HL-60/S4 treated with retinoic acid at 250 ng/mL for 4 days and 3 days (cell line): ENCODE measurements around the gene ZNF829.

Experiments
- in situ Hi-C: fragments of 300-500 bp; cut with MboI; formaldehyde crosslinking; loops from 2 replicates; pipeline ENCODE4 v1.7.0; 2022; ENCODE audit warnings: low sequenced_read_pairs

Gene ZNF829

DNA sequence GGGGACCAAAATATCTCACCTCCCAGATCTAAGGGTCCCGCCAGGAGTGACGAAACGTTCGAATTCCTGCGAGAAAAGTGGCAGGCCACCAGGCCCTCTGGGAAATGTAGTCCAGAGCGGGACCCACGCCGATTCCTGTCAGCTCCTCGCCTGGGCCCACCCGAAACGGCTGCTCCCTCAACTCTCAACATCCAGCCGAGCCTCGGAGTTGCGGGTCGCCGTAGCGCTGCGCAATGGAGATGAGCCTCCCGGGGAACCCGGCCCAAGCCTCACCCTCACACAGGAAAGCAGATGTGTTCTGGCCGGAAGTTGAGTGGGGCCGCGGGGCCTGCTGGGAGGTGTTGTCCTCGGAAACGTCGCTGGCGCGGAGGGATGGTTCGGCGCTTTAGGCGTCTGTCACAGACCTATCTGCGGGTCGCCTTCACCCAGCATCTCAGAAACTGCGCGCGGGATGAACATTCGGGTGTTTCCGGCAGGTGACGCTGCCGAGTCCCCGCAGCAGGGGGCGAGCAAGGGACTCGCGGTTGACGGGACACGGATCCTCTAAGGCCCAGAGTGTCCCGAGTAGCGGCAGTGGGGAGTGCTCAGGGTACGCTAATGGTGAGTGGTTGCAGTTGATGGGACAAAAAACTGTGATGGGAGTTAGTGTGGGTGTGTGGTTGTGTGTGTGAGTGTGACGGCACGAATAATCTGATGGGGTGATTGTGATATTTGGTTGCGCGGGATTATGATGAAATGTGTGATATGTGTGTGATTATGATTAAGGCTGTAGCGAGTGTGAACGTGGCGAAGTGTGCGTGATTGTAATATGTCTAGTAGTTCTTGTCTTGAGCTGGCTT, at the start of gene ZNF829, which contains the start of gene ZNF568:
Gene ZNF829, minus strand, starts transcription at position 300 of the 839 bp plus-strand sequence. CDS start 1,124 bp downstream, outside the sequence.
Gene ZNF568, plus strand, starts transcription at position 341 of the 839 bp plus-strand sequence. CDS start 6,439 bp downstream, outside the sequence.
- in situ Hi-C loops: no loop called here

DNA sequence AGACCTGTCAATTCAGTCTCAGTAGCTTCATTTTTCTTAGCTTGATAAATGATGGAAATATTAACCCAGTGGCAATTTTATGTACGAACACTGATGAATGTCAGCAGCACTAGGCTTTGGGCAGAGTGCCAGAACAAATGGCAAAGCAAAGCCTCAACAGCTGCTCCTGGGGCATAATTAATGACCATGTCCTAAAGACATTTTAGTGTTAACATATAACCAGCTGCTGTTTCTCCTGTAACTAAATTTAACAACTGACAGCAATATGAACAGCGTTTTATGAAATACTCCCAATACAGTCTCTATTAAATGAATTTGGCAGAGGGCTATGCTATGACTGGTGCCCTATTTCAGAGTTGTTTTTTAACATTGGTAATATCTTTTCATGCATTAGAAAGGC, 47.2 kb upstream of the ZNF829 start:
- in situ Hi-C loops: no loop called here

DNA sequence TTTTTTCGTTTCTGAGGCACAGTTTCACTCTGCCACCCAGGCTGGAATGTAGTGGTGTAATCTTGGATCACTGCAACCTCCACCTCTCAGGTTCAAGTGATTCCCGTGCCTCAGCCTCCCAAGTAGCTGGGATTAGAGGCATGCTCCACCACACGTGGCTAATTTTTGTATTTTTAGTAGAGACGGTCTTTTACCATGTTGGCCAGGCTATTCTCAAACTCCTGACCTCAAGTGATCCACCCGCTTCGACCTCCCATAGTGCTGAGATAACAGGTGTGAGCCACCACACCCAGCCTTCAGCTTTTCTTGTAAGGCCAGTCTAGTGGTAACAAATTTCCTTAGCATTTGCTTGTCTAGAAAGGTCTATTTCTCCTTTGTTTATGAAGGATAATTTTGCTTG, 46.3 kb upstream of the ZNF829 start:
- in situ Hi-C loops: no loop called here

DNA sequence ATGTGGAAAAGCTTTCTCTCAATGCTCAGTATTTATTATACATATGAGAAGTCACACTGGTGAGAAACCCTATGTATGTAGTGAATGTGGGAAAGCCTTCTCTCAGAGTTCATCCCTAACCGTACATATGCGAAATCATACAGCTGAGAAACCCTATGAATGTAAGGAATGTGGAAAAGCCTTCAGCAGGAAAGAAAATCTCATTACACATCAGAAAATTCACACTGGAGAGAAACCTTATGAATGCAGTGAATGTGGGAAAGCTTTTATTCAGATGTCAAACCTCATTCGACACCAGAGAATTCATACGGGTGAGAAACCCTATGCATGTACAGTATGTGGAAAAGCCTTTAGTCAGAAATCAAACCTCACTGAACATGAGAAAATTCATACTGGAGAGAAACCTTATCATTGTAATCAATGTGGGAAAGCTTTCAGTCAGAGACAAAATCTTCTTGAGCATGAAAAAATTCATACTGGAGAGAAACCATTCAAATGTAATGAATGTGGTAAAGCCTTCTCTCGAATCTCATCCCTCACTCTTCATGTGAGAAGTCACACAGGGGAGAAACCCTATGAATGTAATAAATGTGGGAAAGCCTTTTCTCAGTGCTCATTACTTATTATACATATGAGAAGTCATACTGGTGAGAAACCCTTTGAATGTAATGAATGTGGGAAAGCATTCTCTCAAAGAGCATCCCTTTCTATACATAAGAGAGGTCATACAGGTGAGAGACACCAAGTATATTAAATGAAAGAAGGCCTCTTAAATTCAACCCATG, 34.4 kb upstream of the ZNF829 start:
- in situ Hi-C loops: no loop called here

DNA sequence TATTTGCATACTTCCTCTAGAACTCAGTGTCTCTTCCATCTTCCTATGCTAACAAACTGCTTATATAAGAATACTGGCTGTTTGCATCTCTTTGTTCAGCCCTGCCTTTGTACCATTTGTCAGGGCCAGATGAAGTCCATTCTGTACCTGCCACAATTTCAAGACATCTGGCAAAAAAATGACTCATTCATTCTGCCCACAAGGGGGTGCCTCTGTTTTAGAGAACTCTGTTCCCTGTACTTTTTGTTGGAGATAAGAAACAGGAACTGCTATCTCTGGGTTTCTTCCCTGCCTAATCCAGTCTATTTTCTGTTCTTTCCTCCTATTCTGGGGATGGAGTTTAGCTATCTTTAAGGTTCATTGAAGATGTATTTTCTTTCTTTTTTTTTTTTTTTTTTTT, 23.1 kb upstream of the ZNF829 start:
- in situ Hi-C loops: no loop called here

DNA sequence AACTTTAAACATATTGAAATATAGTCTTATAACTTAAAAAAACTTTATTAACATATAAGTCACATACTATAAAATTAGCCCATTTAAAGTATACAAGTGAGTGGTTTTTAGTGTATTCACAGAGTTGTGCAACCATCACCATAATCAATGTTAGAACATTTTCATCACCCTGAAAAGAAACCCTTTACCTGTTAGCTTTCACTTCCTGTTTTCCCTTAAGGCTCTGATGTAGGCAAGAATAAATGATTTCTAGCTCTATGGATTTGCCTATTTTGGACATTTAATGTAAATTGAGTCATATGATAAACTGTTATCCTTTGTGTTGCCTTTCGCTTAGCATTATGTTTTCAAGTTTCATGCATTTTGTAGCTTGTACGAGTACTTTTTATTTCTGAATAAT, 15.6 kb upstream of the ZNF829 start:
- in situ Hi-C loops: no loop called here

DNA sequence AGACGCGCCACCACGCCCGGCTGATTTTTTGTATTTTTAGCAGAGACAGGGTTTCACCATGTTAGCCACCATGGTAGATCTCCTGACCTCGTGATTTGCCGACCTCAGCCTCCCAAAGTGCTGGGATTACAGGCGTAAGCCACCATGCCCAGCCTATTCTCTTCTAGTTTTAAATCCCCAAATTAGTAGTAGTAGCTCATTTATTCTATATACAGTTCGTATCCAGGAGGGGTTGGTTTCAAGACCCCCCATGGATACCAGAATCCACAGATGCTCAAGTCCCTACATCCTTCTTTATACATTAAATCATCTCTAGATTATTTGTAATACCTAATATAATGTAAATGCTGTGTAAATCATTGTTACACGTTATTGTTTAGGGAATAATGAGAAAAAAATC, 2.0 kb upstream of the ZNF829 start:
- in situ Hi-C loops: no loop called here

DNA sequence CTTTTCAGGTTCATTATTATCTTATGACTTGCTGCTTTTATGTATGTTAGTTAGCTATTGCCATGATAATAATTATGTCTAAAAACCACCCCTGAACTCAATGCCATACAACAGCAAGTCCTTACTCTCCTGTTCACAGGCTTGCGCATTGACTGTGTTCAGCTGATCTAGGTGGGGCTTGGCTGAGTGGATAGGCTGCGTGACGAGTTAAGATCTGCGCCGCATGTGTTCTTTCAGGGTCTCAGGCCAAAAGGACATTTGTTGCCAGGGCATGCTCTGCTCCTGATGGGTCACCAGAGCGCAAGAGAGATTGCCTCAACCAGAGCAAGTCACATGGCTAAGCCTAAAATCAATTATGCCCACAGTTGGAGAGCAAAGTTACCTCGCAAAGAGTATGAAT, 900 bp upstream of the ZNF829 start:
- in situ Hi-C loops: no loop called here

DNA sequence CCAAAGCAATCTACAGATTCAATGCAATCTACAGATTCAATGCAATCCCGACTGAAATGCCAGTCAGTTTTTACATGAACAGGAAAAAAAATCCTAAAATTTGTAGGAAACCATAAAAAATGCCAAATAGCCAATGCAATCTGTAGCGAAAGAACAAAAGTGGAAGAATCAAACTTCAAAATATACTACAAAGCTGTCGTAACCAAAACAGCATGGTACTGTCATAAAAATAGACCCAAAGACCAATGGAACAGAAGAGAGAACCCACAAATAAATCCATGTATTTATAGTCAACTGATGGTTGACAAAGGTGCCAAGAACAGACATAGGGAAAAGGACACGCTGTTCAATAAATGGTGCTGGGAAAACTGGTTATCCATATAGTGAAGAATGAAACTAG, 17.7 kb downstream of the ZNF829 start:
- in situ Hi-C loops: no loop called here

DNA sequence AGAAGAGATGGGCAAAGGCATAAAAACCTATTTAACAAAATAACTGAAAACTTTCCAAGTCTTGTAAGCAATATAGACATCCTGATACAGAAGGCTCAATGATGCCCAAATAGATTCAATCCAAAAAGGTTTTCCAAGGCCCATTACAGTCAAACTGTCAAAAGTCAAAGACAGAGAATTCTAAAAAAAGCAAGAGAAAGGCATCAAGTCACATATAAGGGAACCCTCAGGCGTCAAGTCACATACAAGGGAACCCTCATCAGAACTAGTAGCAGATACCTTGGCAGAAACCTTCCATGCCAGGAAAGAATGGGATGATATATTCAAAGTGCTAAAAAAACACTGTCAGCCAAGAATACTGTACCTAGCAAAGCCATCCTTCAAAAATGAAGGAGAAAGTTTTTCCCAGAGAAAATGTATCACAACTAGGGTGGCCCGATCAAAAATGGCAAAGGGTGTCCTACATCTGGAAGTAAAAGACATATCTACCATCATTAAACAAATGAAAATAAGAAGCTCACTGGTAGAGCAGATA, 21.2 kb downstream of the ZNF829 start:
- in situ Hi-C loops: no loop called here

DNA sequence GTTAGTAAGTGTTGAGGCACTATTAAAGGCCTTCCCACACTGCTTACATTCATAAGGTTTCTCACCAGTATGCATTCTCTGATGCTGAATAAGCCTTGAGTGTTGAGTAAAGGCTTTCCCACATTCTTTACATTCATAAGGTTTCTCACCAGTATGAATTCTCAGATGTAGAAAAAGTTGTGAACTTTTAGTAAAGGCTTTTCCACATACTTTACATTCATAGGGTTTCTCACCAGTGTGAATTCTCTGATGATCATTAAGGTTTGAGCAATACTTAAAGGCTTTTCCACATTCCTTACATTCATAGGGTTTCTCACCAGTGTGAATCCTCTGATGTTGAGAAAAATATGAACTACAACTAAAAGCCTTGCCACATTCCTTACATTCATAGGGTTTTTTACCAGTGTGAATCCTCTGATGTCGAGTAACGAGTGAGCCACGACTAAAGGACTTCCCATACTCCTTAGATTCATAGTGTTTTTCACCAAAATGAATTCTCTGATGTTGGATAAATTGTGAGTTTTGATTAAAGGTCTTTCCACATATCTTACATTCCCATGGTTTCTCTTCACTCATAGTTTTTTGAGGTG, 24.2 kb downstream of the ZNF829 start:
- in situ Hi-C loops: no loop called here

DNA sequence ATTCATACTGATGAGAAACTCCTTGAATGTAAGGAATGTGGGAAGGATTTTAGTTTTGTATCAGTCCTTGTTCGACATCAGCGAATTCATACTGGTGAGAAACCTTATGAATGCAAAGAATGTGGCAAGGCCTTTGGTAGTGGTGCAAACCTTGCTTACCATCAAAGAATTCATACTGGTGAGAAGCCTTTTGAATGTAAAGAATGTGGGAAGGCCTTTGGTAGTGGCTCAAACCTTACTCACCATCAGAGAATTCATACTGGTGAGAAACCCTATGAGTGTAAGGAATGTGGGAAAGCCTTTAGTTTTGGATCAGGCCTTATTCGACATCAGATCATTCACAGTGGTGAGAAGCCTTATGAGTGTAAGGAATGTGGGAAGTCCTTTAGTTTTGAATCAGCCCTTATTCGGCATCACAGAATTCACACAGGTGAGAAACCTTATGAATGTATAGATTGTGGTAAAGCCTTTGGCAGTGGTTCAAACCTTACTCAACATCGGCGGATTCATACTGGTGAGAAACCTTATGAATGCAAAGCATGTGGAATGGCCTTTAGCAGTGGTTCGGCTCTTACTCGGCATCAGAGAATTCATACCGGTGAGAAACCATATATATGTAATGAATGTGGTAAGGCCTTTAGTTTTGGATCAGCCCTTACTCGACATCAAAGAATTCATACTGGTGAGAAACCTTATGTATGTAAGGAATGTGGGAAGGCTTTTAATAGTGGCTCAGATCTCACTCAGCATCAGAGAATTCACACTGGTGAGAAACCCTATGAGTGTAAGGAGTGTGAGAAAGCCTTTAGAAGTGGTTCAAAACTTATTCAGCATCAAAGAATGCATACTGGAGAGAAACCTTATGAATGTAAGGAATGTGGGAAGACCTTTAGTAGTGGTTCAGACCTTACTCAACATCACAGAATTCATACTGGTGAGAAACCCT, 38.8 kb downstream of the ZNF829 start:
- in situ Hi-C loops: no loop called here

DNA sequence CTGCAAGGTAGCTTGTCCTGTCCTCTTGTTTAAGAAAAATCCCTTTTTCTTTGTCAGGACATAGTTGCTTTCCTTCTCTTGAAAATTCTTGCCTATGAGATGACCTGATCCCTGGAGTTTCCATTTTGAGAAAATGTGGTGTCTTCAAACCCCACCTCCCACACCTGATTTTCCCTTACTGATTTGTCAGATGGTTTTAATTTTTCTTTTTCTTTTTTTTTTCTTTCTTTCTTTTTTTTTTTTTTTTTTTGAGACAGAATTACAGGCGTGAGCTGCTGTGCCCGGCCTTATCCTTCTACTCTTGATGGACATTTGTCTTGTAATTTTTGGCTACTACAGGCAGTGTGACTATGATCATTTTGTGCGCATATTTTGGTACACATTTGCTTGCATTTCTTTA, 64.2 kb downstream of the ZNF829 start:
- in situ Hi-C loops: no loop called here

DNA sequence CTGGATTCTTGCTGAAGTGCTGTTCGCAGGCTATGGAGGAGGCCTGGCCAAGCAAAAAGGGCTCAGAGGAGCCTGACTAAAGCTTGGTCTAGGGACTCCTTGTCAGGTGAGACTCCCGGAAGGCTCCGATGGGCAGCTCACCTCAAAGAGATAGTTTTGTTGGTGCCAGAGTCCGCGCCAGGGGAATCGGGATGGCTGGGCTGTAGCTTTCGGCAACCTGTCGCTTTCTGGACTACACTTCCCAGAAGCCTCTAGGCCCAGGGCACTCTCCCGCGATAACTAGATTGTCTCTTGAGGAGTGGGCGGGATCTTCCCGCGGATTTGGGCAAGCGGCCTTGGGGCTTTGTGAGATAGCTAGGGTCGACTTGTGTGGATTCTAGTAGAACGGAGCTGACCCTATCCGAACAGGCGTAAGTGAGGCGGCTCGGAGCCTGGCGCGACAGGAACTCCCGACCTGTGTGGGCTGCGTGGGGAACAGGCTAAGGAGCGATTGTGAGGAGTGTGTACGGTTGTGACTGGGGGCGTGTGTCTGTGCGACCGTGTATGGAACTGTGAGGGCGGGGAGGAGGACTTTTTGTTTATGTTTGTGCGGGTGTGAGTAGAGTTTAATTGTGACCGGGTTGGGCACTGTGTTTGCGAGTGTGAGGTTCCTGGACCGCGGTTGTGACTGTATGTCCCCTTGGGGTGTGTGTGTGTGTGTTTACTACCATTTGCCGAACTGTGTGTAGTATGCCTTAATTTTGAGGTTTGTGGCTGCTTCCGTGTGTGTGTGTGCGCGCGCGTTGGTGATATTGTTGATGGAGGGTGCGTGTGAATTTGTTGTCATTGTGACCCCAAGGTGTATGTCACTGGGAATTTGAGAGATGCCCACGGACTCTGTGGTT, 65.3 kb downstream of the ZNF829 start, which contains the start of gene ZNF345:
Gene ZNF345, plus strand, starts transcription at position 318 of the 884 bp plus-strand sequence. CDS start 25,955 bp downstream, outside the sequence.
- in situ Hi-C loops: no loop called here

DNA sequence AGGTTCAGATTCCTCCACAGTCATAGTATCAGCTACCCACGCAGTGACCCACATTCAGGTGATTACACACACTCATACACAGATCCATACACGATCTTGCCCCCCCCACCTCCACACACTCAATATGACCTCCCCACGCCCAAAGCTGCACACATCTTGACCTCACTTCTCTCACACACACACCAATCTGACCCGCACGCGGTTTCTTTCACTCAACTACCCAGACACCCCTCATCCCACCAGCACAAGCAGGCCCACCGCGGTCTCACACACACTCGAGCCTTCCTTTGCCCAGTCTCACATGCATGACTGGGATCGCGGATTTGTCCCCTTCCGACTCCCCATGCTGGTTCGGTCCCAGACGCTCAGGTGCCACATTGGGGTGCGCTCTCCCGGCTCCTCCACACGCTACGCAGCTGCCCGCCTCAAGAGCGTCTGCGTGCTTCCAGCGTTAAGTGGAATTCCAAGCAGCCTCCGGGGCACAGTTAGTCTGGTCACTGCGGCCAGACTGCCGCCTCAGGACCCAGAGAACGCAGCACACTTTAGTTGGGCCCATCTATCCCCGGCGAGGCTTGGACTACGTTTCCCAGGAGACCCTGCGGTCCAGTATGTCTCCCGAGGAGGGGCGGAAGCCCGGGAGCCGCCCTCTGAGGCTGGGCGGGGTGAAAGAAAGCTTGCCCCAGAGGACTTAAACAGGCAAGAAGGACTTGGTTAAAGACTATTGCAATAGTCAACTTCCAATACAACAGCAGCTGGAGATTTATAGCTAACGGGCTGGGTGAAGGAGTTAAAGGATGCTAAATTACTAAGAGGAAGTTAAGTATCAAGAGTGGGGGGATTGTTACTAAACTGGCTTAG, 66.2 kb downstream of the ZNF829 start:
- in situ Hi-C loops: no loop called here

DNA sequence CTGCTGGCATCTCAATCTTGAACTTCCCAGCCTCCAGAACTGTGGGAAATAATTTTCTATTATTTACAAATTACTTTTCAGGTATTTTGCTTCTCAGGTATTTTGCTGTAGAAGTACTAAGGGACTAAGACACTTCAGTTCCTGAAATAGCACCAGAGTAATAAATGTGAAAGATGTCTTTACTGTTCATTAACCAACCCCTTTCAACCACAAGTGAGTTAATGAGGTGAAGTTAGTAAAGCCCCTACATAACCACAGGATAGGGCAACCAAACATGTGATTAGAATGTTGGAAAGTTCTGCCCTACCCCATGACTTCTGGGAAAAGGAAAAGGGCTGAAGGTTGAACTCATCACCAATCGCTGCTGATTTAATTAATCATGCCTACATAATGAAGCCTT, 68.1 kb downstream of the ZNF829 start:
- in situ Hi-C loops: no loop called here

DNA sequence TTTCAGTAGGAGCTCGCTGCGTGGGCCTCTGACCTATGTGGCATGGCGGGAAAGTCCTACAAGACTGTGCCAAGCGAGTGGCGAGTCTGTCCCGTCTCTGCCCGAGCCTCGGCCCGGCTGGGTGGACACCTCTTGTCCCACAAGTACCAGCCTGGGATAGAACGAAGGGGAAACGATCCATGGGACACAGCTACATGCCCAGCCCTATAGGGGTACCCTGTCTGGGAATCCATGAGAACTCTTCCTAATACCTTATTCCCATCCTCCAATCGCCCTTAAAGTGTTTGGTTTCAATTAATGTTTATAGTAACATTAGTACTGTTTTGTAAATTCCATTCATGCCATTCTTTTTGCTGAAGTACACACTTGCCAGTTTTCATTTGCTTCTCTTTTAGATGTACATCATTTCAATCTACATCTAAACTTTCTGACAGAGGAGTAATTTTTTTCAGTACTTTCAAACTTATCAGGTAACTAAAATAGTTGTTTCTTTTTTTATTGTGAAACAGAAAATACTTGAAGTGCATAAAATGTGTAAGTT, 77.2 kb downstream of the ZNF829 start:
- in situ Hi-C loops: no loop called here
